Ishikawa (cell line): ENCODE measurements around the gene KHDC4.

Experiments
- CEBPB ChIP-seq: IDR thresholded peaks from 2 replicates; pipeline ENCODE4 v1.6.1; 2012
- CREB1 ChIP-seq: IDR thresholded peaks from 2 replicates; pipeline ENCODE4 v1.6.1; 2012; ENCODE audit warnings: low read depth
- EGR1 ChIP-seq: IDR thresholded peaks from 2 replicates; pipeline ENCODE4 v1.6.1; 2012
- EP300 ChIP-seq: IDR thresholded peaks from 2 replicates; pipeline ENCODE4 v1.6.1; 2012; ENCODE audit warnings: borderline replicate concordance
- FOXM1 ChIP-seq: IDR thresholded peaks from 2 replicates; pipeline ENCODE4 v1.6.1; 2012; ENCODE audit warnings: low read depth, borderline replicate concordance
- NFIC ChIP-seq: IDR thresholded peaks from 2 replicates; pipeline ENCODE4 v1.6.1; 2012
- RAD21 ChIP-seq: IDR thresholded peaks from 2 replicates; pipeline ENCODE4 v1.6.1; 2012; ENCODE audit warnings: low read depth
- TAF1 ChIP-seq: IDR thresholded peaks from 2 replicates; pipeline ENCODE4 v1.6.1; 2012; ENCODE audit warnings: low read depth, mild to moderate bottlenecking
- TCF12 ChIP-seq: IDR thresholded peaks from 2 replicates; pipeline ENCODE4 v1.6.1; 2012; ENCODE audit warnings: low read depth
- TEAD4 ChIP-seq: IDR thresholded peaks from 2 replicates; pipeline ENCODE4 v1.6.1; 2012
- USF1 ChIP-seq: IDR thresholded peaks from 2 replicates; pipeline ENCODE4 v1.6.1; 2012
- YY1 ChIP-seq: IDR thresholded peaks from 2 replicates; pipeline ENCODE4 v1.6.1; 2012; ENCODE audit warnings: low read depth
- ZBTB7A ChIP-seq: IDR thresholded peaks from 2 replicates; pipeline ENCODE4 v1.6.1; 2012; ENCODE audit warnings: low read depth
- TF ChIP-seq, protein P1 (sequence below): IDR thresholded peaks from 2 replicates; pipeline ENCODE4 v1.6.1; 2012
- TF ChIP-seq, protein P2 (sequence below): IDR thresholded peaks from 2 replicates; pipeline ENCODE4 v1.6.1; 2012; ENCODE audit warnings: low read depth, mild to moderate bottlenecking

The KHDC4 gene

DNA sequence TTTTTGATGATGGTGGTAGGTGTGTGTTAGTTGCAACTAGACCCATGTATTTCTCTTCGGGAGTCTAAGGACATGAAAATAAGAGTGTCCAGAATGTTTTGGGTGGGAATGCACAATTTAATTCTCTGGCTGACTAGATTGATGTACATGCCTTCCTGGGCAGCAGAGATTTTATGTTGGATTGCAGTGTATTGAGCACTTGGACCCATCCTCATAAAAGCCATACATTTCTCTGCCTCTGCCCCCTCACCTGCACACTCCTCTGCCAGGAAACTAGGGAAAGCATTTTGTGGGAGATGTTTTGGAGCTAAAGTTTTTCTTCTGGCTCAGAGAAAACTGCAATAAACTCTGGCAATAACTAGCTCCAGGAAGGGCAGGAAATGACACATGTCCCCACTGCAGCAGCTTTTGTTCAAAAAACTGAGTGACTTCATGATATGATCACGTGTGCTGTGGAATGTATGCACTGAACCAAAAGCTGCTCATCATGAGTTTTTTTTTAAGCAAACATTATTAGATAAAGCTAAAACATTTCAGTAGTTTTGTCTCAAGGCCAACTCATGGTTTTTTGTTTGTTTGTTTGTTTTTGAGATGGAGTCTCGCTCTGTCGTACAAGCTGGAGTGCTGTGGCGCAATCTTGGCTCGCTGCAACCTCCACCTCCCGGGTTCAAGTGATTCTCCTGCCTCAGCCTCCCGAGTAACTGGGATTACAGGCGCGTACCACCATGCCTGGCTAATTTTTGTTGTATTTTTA, 40.6 kb downstream of the KHDC4 start:
- TF ChIP-seq CREB1 (no peak), FOXM1 (peak; percentile 29; the same call in 1 of the 2 replicates), NFIC (no peak), USF1 (peak; percentile 88), TAF1 (no peak), TEAD4 (peak; percentile 33; the same call in 1 of the 2 replicates)

DNA sequence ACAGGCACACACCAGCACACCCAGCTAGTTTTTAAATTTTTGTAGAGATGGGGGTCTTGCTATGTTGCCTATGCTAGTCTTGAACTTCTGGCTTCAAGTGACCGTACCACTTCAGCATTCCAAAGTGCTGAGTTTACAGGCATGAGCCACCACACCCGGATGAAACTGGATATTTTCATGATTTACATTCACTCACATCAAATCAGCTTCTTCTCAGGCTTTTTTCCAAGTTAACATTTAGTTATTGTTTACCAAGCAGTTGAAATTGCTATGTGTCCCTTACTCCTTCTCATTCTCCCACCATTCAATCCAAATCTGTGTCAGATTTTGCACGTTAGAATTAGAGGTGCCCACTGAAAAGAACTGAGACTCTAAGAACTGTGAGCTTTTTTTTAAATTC, 41.4 kb downstream of the KHDC4 start:
- no peak for TF ChIP-seq EGR1
- TF ChIP-seq TAF1 = no peak
- peak; percentile 58; the same call in 1 of the 2 replicates for TF ChIP-seq TEAD4
- no peak for TF ChIP-seq FOXM1
- TF ChIP-seq ZBTB7A = peak; percentile 44; the same call in 1 of the 2 replicates
- TF ChIP-seq NFIC = no peak; the same call in 1 of the 2 replicates
- TF ChIP-seq, protein P1, sequence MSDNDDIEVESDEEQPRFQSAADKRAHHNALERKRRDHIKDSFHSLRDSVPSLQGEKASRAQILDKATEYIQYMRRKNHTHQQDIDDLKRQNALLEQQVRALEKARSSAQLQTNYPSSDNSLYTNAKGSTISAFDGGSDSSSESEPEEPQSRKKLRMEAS = peak; percentile 41; the same call in 1 of the 2 replicates

GRCh38 chr1:155890251-155890650, 44.0 kb downstream of the KHDC4 start:
- TF ChIP-seq YY1 (no peak), CEBPB (no peak), EGR1 (no peak)
- TF ChIP-seq, protein P2, sequence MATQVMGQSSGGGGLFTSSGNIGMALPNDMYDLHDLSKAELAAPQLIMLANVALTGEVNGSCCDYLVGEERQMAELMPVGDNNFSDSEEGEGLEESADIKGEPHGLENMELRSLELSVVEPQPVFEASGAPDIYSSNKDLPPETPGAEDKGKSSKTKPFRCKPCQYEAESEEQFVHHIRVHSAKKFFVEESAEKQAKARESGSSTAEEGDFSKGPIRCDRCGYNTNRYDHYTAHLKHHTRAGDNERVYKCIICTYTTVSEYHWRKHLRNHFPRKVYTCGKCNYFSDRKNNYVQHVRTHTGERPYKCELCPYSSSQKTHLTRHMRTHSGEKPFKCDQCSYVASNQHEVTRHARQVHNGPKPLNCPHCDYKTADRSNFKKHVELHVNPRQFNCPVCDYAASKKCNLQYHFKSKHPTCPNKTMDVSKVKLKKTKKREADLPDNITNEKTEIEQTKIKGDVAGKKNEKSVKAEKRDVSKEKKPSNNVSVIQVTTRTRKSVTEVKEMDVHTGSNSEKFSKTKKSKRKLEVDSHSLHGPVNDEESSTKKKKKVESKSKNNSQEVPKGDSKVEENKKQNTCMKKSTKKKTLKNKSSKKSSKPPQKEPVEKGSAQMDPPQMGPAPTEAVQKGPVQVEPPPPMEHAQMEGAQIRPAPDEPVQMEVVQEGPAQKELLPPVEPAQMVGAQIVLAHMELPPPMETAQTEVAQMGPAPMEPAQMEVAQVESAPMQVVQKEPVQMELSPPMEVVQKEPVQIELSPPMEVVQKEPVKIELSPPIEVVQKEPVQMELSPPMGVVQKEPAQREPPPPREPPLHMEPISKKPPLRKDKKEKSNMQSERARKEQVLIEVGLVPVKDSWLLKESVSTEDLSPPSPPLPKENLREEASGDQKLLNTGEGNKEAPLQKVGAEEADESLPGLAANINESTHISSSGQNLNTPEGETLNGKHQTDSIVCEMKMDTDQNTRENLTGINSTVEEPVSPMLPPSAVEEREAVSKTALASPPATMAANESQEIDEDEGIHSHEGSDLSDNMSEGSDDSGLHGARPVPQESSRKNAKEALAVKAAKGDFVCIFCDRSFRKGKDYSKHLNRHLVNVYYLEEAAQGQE = no peak

- TF ChIP-seq, protein P1 = no peak
- TF ChIP-seq NFIC = no peak
- no peak for TF ChIP-seq RAD21
- no peak for TF ChIP-seq ZBTB7A
- TF ChIP-seq EP300 = no peak
- TF ChIP-seq TEAD4 = no peak
- TF ChIP-seq TCF12 = no peak
- TF ChIP-seq YY1 = no peak
- TF ChIP-seq, protein P2 = no peak
- TF ChIP-seq FOXM1 = no peak
- TF ChIP-seq CREB1 = no peak
- no peak for TF ChIP-seq EGR1
- no peak for TF ChIP-seq USF1
- no peak for TF ChIP-seq TAF1
- no peak for TF ChIP-seq CEBPB
Observed at GRCh38 chr1:155889566-155889965, 44.6 kb downstream of the KHDC4 start.

DNA sequence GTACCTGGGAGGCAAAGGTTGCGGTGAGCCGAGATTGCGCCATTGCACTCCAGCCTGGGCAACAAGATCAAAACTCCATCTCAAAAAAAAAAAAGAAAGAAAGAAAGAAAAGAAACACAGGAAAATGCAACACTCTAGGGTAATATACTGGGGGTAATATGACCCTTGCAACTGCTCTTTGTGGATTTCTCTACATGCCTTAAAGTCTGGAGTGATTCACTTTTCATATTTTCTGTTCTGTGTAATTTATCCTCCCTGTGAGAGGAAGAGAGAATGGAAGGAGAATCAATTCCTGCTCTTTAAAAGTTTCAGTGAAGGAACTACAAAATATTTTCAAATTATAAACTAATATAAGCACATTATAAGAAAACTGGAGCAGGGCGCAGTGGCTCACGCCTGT, 45.7 kb downstream of the KHDC4 start:
- TF ChIP-seq RAD21 (no peak), NFIC (no peak), USF1 (no peak), ZBTB7A (no peak), FOXM1 (no peak), YY1 (no peak), TEAD4 (no peak)
- TF ChIP-seq, protein P2 = no peak
